ENCODE results near the gene MPP3.

- TF ChIP-seq HDGF (IDR thresholded peaks at IDR 0.05) (no peak), NR2C1 (IDR thresholded peaks at IDR 0.05) (no peak), NR2C1 (tag; IDR thresholded peaks at IDR 0.05) (no peak), HINFP (tag; conservative IDR thresholded peaks at IDR 0.05; ENCODE audit: low read depth) (no peak), ESRRA (IDR thresholded peaks at IDR 0.05; ENCODE audit: borderline replicate concordance, low read depth) (no peak), ZNF707 (CRISPR knock-in tag; conservative IDR thresholded peaks at IDR 0.05) (no peak), STAG1 (CRISPR knock-in tag; IDR thresholded peaks at IDR 0.05; ENCODE audit: borderline replicate concordance) (no peak), MXI1 (IDR thresholded peaks at IDR 0.05; ENCODE audit: low read depth, low read length) (no peak), TCF3 (CRISPR knock-in tag; IDR thresholded peaks at IDR 0.05) (no peak)
These were observed 32.2 kb downstream of the MPP3 start for GRCh38 chr17:43800736-43801135.

Data from K562 (cell line).